GM18873 (cell line): ENCODE data around the gene GATAD2B.

Experiments
- ATAC-seq: cut with Tn5 transposase; IDR thresholded peaks from one replicate; pipeline ENCODE4 v1.9.1; 2021; ENCODE audit warnings: mild to moderate bottlenecking, moderate library complexity, moderate number of reproducible peaks; ENCODE audit not compliant: unreplicated experiment, low FRiP score

The GATAD2B gene

GRCh38 chr1:153922972-153923925, at the start of gene GATAD2B:
Gene GATAD2B, minus strand, starts transcription at chr1:153922972. Its CDS starts 94,625 bp downstream, at chr1:153828347.
- ATAC-seq = peak; percentile 89

- ATAC-seq = no peak
Observed at GRCh38 chr1:153970346-153970745, 47.6 kb upstream of the GATAD2B start.

DNA sequence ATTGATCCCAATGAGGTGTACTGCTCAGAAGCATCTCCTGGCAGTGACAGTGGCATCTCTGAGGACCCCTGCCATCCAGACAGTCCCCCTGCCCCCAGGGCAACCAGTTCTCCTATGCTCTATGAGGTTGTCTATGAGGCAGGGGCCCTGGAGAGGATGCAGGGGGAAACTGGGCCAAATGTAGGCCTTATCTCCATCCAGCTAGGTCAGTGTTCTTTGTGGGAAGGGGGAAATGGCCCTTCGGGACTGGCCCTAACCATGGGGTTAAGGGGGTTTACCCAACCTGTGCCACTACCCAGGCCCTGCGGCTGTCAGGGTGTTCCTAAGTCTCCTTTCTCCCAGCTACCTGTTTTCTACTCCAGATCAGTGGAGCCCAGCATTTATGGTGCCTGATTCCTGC, 46.2 kb upstream of the GATAD2B start:
- ATAC-seq = no peak

DNA sequence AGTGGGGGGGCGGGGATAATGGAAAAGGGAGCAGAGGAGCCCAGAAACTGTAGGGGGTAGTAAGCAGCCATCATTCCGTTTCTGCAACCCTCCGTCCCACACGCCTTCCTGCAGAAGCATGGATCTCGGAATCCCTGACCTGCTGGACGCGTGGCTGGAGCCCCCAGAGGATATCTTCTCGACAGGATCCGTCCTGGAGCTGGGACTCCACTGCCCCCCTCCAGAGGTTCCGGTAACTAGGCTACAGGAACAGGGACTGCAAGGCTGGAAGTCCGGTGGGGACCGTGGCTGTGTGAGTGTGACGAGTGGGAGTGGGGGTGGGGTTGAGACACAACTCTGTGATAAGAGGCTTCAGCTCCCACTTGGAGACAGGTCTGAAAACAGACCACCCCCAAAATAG, 45.6 kb upstream of the GATAD2B start:
- no peak for ATAC-seq

- ATAC-seq = no peak
Observed at GRCh38 chr1:153968000-153968363, 45.2 kb upstream of the GATAD2B start.

- peak; percentile 76 for ATAC-seq
Observed at GRCh38 chr1:153967107-153967999, 44.6 kb upstream of the GATAD2B start, which contains the start of gene CREB3L4. Gene CREB3L4, plus strand, starts transcription at chr1:153967902. Its CDS starts 624 bp downstream, at chr1:153968526.

DNA sequence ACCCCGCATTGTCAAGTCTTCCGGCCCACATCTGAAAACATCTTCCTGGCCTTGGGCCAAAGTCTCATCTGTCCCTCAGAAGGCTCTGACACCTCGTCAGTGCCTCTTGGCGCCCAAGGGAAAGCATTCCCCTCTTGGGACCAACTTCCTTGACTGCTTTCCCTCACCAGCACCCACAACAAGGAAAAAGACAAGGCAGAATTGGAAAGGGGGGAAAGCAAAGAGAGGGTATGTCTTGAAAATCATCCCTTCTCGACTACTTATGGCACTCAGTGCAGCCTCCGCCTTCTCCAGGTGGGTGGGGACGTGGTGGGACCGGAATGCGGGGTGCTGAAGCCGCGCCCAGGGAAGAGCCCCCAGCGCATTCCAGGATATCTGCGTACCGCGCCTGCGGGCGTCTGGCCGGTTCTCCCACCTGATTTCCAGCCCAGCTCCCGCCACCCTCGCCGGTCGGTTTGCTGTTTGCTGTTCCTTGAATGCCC, 41.1 kb upstream of the GATAD2B start:
- ATAC-seq = peak; percentile 3

- ATAC-seq = peak; percentile 36
Observed at GRCh38 chr1:153963030-153963849, 40.5 kb upstream of the GATAD2B start, which contains the start of gene SLC39A1. Gene SLC39A1, minus strand, starts transcription at chr1:153963537. Its CDS starts 822 bp downstream, at chr1:153962715.

GRCh38 chr1:153962088-153963029, 39.6 kb upstream of the GATAD2B start:
- no peak for ATAC-seq

DNA sequence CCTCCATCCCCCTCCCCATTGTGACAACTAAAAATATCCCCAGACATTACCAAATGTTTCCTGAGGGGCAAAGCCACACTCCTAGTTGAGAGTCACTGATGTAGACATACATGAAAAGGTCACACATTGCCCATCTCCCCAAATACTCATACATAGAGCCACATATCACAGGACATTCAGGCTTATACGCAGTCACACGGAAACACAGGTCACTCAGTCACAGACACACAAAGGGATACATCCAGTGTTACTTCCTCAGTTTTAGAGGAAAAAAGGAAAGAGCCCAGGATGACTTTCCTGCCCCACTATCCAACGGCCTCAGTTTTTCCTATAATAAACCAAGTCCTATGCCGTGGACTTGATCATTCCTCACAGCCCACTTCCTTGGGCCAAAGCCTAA, 38.6 kb upstream of the GATAD2B start:
- ATAC-seq = no peak

- no peak for ATAC-seq
Observed at GRCh38 chr1:153960206-153960605, 37.4 kb upstream of the GATAD2B start.

DNA sequence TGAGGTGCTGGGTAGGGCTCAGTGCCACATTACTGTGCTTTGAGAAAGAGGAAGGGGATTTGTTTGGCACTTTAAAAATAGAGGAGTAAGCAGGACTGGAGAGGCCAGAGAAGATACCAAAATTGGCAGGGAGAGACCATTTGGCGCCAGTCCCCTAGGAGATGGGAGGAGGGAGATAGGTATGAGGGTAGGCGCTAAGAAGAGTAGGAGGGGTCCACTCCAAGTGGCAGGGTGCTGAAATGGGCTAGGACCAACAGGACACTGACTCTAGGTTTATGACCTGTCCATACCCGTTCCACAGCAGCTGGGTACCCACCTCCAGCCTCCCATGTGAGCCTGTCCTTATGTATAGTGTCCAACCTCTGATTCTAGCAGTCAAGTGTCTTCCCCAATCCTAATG, 36.7 kb upstream of the GATAD2B start:
- no peak for ATAC-seq

GRCh38 chr1:153958961-153959260, 36.1 kb upstream of the GATAD2B start:
- ATAC-seq = no peak

- ATAC-seq = peak; percentile 68
Observed at GRCh38 chr1:153958111-153958960, 35.6 kb upstream of the GATAD2B start, which contains the start of gene CRTC2. Gene CRTC2, minus strand, starts transcription at chr1:153958612. Its CDS starts 115 bp downstream, at chr1:153958497.

GRCh38 chr1:153957744-153958110, 35.0 kb upstream of the GATAD2B start:
- no peak for ATAC-seq

DNA sequence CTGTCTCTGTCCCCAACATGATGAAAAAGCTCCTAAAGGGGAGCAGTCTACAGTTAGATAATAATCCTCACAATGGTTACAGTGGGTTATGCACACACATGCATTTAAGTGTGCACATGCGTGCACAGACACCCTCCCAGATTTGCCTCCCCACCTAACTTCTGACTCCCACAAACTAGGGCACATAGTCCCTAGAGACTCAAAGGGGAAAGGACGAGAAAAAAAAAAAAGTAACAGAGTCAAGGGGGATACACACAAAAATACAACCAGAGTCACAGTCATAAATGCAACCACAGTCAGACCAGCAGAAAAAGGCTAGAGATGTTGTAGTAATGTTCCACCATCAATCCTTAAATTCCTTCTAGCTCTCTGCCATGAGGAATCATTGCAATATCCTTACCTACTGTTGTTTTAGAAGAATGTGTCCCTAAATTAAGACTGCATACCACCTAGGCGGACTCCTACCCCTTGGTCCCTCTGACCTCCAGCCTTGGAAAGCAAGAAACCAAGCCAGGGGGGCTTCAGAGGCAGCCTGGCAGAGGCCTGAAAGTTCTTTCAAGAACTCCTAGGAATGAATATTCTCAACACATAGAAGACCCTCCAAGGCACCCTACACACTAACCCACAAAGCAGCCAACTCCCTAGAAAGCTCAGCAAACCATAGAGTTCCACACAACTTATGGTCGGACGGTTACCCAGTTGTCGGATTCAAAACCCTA, 34.4 kb upstream of the GATAD2B start:
- no peak for ATAC-seq

GRCh38 chr1:153954826-153955225, 32.1 kb upstream of the GATAD2B start:
- ATAC-seq = no peak
